Activated CD4-positive, alpha-beta memory T cell treated with anti-CD3 and anti-CD28 coated beads for 36 hours (primary cell): ENCODE results near the gene ASH1L. TPM values are rescaled to one million over a fixed set of nuclear protein-coding genes. Genes with fewer than 3 reads are reported as not detected.

Experiments
- CTCF ChIA-PET: fragments of 350-600 bp; sonication (Branson Sonifier 250); formaldehyde crosslinking; loops from one replicate; lab custom pipeline; 2021; ENCODE audit warnings: antibody characterized with exemption, inconsistent platforms; lab: Charles Lee
- POLR2A ChIA-PET: fragments of 350-600 bp; sonication (Branson Sonifier 250); formaldehyde crosslinking; loops from one replicate; lab custom pipeline; 2021; ENCODE audit warnings: antibody characterized with exemption; lab: Charles Lee
- DNase-seq: peaks from one replicate; pipeline ENCODE4 v3.0.0-alpha.2; 2020
- H3K27ac Mint-ChIP-seq: one replicate; pipeline ENCODE4 v1.8.0; 2021; ENCODE audit warnings: mixed read lengths
- H3K27me3 Mint-ChIP-seq: one replicate; pipeline ENCODE4 v1.8.0; 2021; ENCODE audit warnings: mixed read lengths
- H3K36me3 Mint-ChIP-seq: one replicate; pipeline ENCODE4 v1.8.0; 2021; ENCODE audit warnings: mixed read lengths
- H3K4me1 Mint-ChIP-seq: one replicate; pipeline ENCODE4 v1.8.0; 2021; ENCODE audit warnings: low read depth, mixed read lengths
- H3K4me3 Mint-ChIP-seq: one replicate; pipeline ENCODE4 v1.8.0; 2021; ENCODE audit warnings: mild to moderate bottlenecking, mixed read lengths
- H3K9me3 Mint-ChIP-seq: one replicate; pipeline ENCODE4 v1.8.0; 2021; ENCODE audit warnings: mixed read lengths
- intact Hi-C: fragments of 100-400 bp; cut with micrococcal nuclease; formaldehyde crosslinking; loops from one replicate; pipeline ENCODE4 v1.15.1; 2023
- total RNA-seq, 2 experiments: library from RNA; stranded (reverse); gene quantifications; one replicate each; pipeline ENCODE4 v1.2.3, GENCODE V29; 2021

The ASH1L gene
- total RNA-seq, 2 experiments from 2014 or later: 28.8 to 29.6 TPM

GRCh38 chr1:155485945-155486344 is 76.7 kb downstream of the ASH1L start:
- H3K9me3 Mint-ChIP-seq: no peaks in the 10 kb centered on the region
- POLR2A ChIA-PET: no interaction called here
- peaks cover 7% of the 10 kb centered on the region for H3K4me1 Mint-ChIP-seq
- CTCF ChIA-PET: no interaction called here
- no peak overlapping the region for H3K4me3 Mint-ChIP-seq
- intact Hi-C loops: no loop called here
- peak overlapping the region; percentile 18 for H3K27ac Mint-ChIP-seq
- peaks cover 18% of the 10 kb centered on the region for H3K36me3 Mint-ChIP-seq
- DNase-seq: no peak
- H3K27me3 Mint-ChIP-seq: no peaks in the 10 kb centered on the region

DNA sequence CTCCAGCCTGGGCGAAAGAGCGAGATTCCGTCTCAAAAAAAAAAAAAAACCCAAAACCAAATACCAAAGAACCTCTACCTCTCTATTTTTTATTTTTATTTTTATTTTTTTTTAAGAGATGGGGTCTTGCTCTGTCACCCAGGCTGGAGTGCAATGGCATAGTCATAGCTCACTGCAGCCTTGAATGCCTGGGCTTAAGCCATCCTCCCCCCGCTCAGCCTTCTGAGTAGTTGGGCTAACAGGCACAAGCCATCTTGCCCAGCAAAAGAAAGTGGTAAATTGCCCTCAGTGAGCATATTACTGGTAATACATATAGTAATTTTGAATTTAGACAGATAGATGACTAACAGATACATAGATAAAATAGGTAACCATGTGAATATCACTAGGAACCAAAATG is 77.4 kb downstream of the ASH1L start:
- POLR2A ChIA-PET: no interaction called here
- intact Hi-C loops: no loop called here
- Mint-ChIP-seq H3K4me3 (no peak overlapping the region), H3K27me3 (no peaks in the 10 kb centered on the region), H3K27ac (no peak overlapping the region), H3K36me3 (peaks cover 19% of the 10 kb centered on the region), H3K9me3 (no peaks in the 10 kb centered on the region), H3K4me1 (peaks cover 7% of the 10 kb centered on the region)
- CTCF ChIA-PET: no interaction called here
- DNase-seq: no peak

GRCh38 chr1:155481741-155482241 is 80.8 kb downstream of the ASH1L start:
- peaks cover 38% of the 10 kb centered on the region for H3K36me3 Mint-ChIP-seq
- no peaks in the 10 kb centered on the region for H3K27me3 Mint-ChIP-seq
- no peak overlapping the region for H3K27ac Mint-ChIP-seq
- peaks cover 16% of the 10 kb centered on the region for H3K4me1 Mint-ChIP-seq
- CTCF ChIA-PET: no interaction called here
- no peak overlapping the region for H3K4me3 Mint-ChIP-seq
- POLR2A ChIA-PET: no interaction called here
- DNase-seq: no peak
- intact Hi-C loops: no loop called here
- no peaks in the 10 kb centered on the region for H3K9me3 Mint-ChIP-seq

DNA sequence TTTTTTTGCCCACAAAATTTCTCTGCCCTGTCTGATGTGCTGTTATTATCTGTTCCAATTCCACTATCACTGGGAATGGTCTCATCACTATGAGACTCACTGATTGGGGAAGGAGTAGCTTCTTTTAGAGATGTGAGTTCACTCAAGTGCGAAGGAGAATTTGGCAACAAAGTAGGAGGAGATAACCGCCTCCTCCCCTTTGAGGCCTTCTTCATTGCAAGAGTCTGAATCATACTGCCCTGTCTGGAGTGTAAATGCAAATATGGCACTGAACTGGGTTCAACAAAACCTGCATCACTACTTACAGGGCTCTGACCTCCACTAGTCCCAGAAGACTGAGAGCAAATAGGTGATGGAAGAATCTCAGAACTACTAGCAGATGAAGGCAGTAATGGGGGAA is 83.4 kb downstream of the ASH1L start:
- intact Hi-C loops: no loop called here
- no peak for DNase-seq
- H3K36me3 Mint-ChIP-seq: peaks cover 47% of the 10 kb centered on the region
- peaks cover 15% of the 10 kb centered on the region for H3K4me1 Mint-ChIP-seq
- H3K27ac Mint-ChIP-seq: no peak overlapping the region
- CTCF ChIA-PET: no interaction called here
- H3K27me3 Mint-ChIP-seq: no peaks in the 10 kb centered on the region
- H3K4me3 Mint-ChIP-seq: no peak overlapping the region
- no peaks in the 10 kb centered on the region for H3K9me3 Mint-ChIP-seq
- POLR2A ChIA-PET: no interaction called here

GRCh38 chr1:155478270-155478852 is 84.2 kb downstream of the ASH1L start:
- H3K4me3 Mint-ChIP-seq: no peak overlapping the region
- POLR2A ChIA-PET: no interaction called here
- CTCF ChIA-PET: interaction anchor here (0.6 to 0.9 kb wide), 2 partner anchors 13 to 116 kb away, joined by 3 read pairs; no protein-coding TSS in a partner anchor
- H3K27me3 Mint-ChIP-seq: no peaks in the 10 kb centered on the region
- no peaks in the 10 kb centered on the region for H3K9me3 Mint-ChIP-seq
- peaks cover 15% of the 10 kb centered on the region for H3K4me1 Mint-ChIP-seq
- peaks cover 50% of the 10 kb centered on the region for H3K36me3 Mint-ChIP-seq
- intact Hi-C loops: no loop called here
- no peak for DNase-seq
- no peak overlapping the region for H3K27ac Mint-ChIP-seq

DNA sequence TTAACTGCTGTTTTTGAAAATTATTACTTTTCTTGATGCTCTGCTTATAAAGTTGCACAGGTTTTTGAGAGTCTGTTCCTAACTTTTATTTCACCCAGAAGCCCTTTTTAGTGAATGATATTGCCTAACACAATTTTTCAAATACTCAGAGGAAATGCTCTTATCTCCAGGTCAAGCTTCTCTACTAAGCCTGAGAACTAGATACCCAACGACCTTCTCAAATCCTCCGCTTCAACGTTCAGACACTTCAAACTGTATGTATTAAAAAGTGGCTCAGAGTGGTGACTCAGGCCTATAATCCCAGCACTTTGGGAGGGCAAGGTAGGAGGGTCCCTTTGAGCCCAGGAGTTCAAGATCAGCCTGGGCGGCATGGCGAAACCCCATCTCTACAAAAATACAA is 88.5 kb downstream of the ASH1L start:
- intact Hi-C loops: no loop called here
- no peak overlapping the region for H3K4me3 Mint-ChIP-seq
- ChIA-PET POLR2A (no interaction called here), CTCF (no interaction called here)
- peaks cover 20% of the 10 kb centered on the region for H3K9me3 Mint-ChIP-seq
- H3K27ac Mint-ChIP-seq: no peak overlapping the region
- DNase-seq: no peak
- H3K4me1 Mint-ChIP-seq: peaks cover 14% of the 10 kb centered on the region
- H3K27me3 Mint-ChIP-seq: no peaks in the 10 kb centered on the region
- peaks cover 54% of the 10 kb centered on the region for H3K36me3 Mint-ChIP-seq

GRCh38 chr1:155473151-155473821 is 89.3 kb downstream of the ASH1L start:
- no peak overlapping the region for H3K4me3 Mint-ChIP-seq
- no peak overlapping the region for H3K27ac Mint-ChIP-seq
- H3K4me1 Mint-ChIP-seq: peaks cover 19% of the 10 kb centered on the region
- no peaks in the 10 kb centered on the region for H3K27me3 Mint-ChIP-seq
- DNase-seq: no peak
- H3K9me3 Mint-ChIP-seq: peaks cover 20% of the 10 kb centered on the region
- peaks cover 46% of the 10 kb centered on the region for H3K36me3 Mint-ChIP-seq
- intact Hi-C loops: no loop called here
- ChIA-PET POLR2A (no interaction called here), CTCF (no interaction called here)

GRCh38 chr1:155472491-155473083 is 90.0 kb downstream of the ASH1L start:
- ChIA-PET CTCF (no interaction called here), POLR2A (no interaction called here)
- intact Hi-C loops: no loop called here
- H3K27me3 Mint-ChIP-seq: no peaks in the 10 kb centered on the region
- H3K4me3 Mint-ChIP-seq: no peak overlapping the region
- peaks cover 20% of the 10 kb centered on the region for H3K9me3 Mint-ChIP-seq
- H3K4me1 Mint-ChIP-seq: peaks cover 25% of the 10 kb centered on the region
- no peak overlapping the region for H3K27ac Mint-ChIP-seq
- DNase-seq: no peak
- H3K36me3 Mint-ChIP-seq: peaks cover 44% of the 10 kb centered on the region

DNA sequence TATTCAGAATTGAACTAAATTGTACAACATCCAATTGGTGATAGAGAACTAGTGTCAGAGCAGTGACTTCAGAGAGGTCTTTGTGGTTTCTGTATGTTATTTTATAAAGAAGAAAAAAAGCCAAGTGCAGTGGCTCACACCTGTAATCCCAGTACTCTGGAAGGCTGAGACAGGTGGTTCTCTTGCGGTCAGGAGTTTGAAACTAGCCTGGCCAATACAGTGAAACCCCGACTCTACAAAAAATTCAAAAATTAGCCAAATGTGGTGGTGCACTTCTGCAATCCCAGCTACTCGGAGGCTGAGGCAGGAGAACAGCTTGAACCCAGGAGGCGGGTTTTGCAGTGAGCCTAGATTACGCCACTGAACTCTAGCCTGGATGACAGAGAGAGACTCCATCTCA is 90.7 kb downstream of the ASH1L start:
- no peak overlapping the region for H3K27ac Mint-ChIP-seq
- H3K9me3 Mint-ChIP-seq: peaks cover 20% of the 10 kb centered on the region
- H3K27me3 Mint-ChIP-seq: no peaks in the 10 kb centered on the region
- no peak overlapping the region for H3K4me3 Mint-ChIP-seq
- ChIA-PET CTCF (interaction anchor here (1.4 kb wide), 1 partner anchor 221 kb away, joined by 5 read pairs; no protein-coding TSS in a partner anchor), POLR2A (no interaction called here)
- peaks cover 32% of the 10 kb centered on the region for H3K4me1 Mint-ChIP-seq
- intact Hi-C loops: no loop called here
- DNase-seq: no peak
- peaks cover 44% of the 10 kb centered on the region for H3K36me3 Mint-ChIP-seq

DNA sequence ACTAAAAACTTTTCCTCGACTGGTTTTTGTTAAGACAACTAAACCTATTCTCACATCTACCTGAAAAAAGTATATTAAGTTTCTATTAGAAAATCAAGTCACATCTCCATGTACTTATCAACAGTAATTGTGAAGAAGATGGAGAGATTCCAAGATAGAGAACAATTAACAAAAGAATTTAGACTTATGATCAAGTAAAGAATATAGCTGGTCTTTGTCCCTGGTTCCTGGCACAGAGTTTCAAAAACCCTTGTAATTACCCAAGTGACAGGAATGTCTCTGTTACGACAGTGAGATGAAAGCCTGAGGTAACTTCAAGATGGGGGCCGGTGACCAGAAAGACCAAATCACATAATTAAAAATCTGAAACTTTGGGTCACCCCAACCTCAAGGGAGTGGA is 91.6 kb downstream of the ASH1L start:
- no peak overlapping the region for H3K27ac Mint-ChIP-seq
- POLR2A ChIA-PET: no interaction called here

GRCh38 chr1:155466996-155467395 is 95.6 kb downstream of the ASH1L start:
- no peaks in the 10 kb centered on the region for H3K27me3 Mint-ChIP-seq
- H3K36me3 Mint-ChIP-seq: peaks cover 23% of the 10 kb centered on the region
- intact Hi-C loops: loop anchor here (5.0 kb wide), 1 partner anchor 55 kb away; no protein-coding TSS in a partner anchor
- ChIA-PET POLR2A (no interaction called here), CTCF (interaction anchor here (0.7 kb wide), 1 partner anchor 46 kb away, joined by 3 read pairs; no protein-coding TSS in a partner anchor)
- peaks cover 49% of the 10 kb centered on the region for H3K4me1 Mint-ChIP-seq
- H3K27ac Mint-ChIP-seq: peak overlapping the region; percentile 36
- H3K9me3 Mint-ChIP-seq: peaks cover 11% of the 10 kb centered on the region
- DNase-seq: no peak
- no peak overlapping the region for H3K4me3 Mint-ChIP-seq

More for the DNA sequence above, 91.6 kb downstream of the ASH1L start:
- Mint-ChIP-seq H3K9me3 (peaks cover 20% of the 10 kb centered on the region), H3K27me3 (no peaks in the 10 kb centered on the region), H3K4me1 (peaks cover 39% of the 10 kb centered on the region), H3K36me3 (peaks cover 44% of the 10 kb centered on the region), H3K4me3 (no peak overlapping the region)
- DNase-seq: no peak
- intact Hi-C loops: no loop called here
- CTCF ChIA-PET: interaction anchor here (1.4 kb wide), 1 partner anchor 220 kb away, joined by 5 read pairs; no protein-coding TSS in a partner anchor

DNA sequence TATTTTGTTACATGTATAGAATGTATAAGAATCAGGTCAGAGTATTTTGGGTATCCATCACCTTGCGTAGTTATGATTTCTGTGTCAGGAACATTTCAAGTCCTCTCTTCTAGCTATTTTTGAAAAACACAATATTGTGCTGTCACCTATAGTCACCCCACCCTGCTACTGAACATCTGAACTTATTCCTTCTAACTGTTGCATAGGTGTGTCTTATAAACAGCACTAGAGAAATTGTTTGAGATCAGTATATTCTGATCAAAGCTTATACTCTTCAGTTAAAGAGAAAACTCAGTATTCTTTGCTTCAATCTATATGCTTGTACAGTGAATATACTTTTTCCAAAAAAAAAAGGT is 96.0 kb downstream of the ASH1L start:
- H3K4me3 Mint-ChIP-seq: no peak overlapping the region
- H3K27me3 Mint-ChIP-seq: no peaks in the 10 kb centered on the region
- H3K27ac Mint-ChIP-seq: peak overlapping the region; percentile 74
- H3K9me3 Mint-ChIP-seq: peaks cover 7% of the 10 kb centered on the region
- no peak for DNase-seq
- peaks cover 21% of the 10 kb centered on the region for H3K36me3 Mint-ChIP-seq
- intact Hi-C loops: loop anchor here (5.0 kb wide), 1 partner anchor 56 kb away; no protein-coding TSS in a partner anchor
- ChIA-PET CTCF (interaction anchor here (0.7 kb wide), 1 partner anchor 46 kb away, joined by 3 read pairs; no protein-coding TSS in a partner anchor), POLR2A (no interaction called here)
- H3K4me1 Mint-ChIP-seq: peaks cover 49% of the 10 kb centered on the region
